H54 (cell line): ENCODE results near the gene PFDN6.

Source experiments
- DNase-seq: peaks from one replicate; pipeline ENCODE4 v3.0.0; 2011; ENCODE audit warnings: low spot score, mixed read lengths; ENCODE audit not compliant: insufficient read length
- FAIRE-seq: peaks from 3 replicates; lab custom pipeline; 2011; peaks lifted over from hg19 to GRCh38; lab: Jason Lieb, UNC
- POLR2A ChIP-seq: IDR thresholded peaks from 2 replicates; pipeline ENCODE4 v1.6.1; 2011; ENCODE audit warnings: low read depth, mild to moderate bottlenecking, low read length

PFDN6 gene

GRCh38 chr6:33329058-33329457 lies 39.7 kb downstream of the PFDN6 start:
- DNase-seq (no peak), FAIRE-seq (no peak)
- TF ChIP-seq POLR2A: no peak

DNA sequence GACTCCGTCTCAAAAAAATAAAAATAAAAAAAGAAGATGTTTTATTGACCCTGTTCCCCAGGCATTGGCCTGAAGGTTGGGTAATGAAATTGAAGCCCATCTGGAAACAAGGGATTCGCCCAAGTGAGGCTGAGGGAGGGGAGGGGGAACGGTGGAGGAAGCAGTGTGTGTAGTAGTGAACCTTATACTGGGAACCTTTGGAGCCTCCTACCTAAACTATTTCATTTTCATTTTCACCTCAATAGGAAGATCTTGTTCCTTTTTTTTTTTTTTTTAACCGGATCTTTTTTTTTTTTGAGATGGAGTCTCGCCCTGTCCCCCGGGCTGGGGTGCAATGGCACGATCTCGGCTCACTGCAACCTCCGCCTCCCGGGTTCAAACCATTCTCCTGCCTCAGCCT lies 41.3 kb downstream of the PFDN6 start:
- FAIRE-seq (no peak), DNase-seq (no peak)
- TF ChIP-seq POLR2A: no peak

GRCh38 chr6:33333666-33334065 lies 44.3 kb downstream of the PFDN6 start:
- FAIRE-seq (no peak), DNase-seq (no peak)
- TF ChIP-seq POLR2A: no peak

- no peak for TF ChIP-seq POLR2A
- no peak for DNase-seq
- FAIRE-seq: no peak
These were observed 46.5 kb downstream of the PFDN6 start for GRCh38 chr6:33335916-33336315.

DNA sequence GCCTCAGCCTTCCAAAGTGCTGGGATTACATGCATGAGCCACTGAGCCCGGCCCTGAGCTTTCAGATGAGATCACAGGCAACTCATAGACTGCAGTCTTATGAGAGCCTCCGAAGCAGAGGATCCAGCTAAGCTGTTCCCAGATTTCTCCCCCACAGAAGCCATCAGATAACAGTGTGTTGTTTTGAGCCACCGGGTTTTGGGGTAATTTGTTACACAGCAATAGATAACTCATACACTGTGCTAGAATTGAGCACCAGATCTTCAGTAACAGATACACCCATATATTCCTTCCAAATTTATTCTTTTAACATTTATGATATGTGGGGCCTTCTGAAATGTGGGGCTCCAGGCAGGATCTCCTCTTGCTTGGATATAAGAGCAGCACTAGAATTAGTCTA lies 47.1 kb downstream of the PFDN6 start:
- DNase-seq: no peak
- no peak for FAIRE-seq
- no peak for TF ChIP-seq POLR2A

DNA sequence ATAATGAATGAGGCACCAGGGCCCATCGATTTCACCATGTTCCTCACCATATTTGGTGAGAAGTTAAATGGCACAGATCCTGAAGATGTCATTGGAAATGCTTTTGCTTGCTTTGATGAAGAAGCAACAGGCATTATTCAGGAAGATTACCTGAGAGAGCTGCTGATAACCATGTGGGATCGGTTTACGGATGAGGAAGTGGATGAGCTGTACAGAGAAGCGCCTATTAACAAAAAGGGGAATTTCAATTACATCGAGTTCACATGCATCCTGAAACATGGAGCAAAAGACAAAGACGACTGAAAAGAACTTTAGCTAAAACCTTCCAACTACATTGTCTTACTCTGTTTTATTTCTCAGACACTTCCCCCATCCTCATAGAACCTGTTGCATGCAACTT lies 49.8 kb downstream of the PFDN6 start:
- FAIRE-seq: no peak
- no peak for TF ChIP-seq POLR2A
- DNase-seq: no peak
